D721Med (cell line): ENCODE data around the gene KPNA4.

Experiments used
- DNase-seq: peaks from one replicate; pipeline ENCODE4 v3.0.0; 2011; ENCODE audit warnings: low spot score; ENCODE audit not compliant: insufficient read length
- FAIRE-seq: peaks from 2 replicates; lab custom pipeline; 2011; peaks lifted over from hg19 to GRCh38; lab: Jason Lieb, UNC
- TF ChIP-seq, protein P1 (sequence below): IDR thresholded peaks from 2 replicates; pipeline ENCODE4 v1.5.1; 2012; ENCODE audit warnings: mild to moderate bottlenecking, control low read depth; ENCODE audit not compliant: insufficient read depth; ENCODE audit errors: missing control alignments

The KPNA4 gene

GRCh38 chr3:160490166-160490565 lies 75.2 kb downstream of the KPNA4 start:
- FAIRE-seq: peak; percentile 67
- no peak for DNase-seq
- TF ChIP-seq, protein P1, sequence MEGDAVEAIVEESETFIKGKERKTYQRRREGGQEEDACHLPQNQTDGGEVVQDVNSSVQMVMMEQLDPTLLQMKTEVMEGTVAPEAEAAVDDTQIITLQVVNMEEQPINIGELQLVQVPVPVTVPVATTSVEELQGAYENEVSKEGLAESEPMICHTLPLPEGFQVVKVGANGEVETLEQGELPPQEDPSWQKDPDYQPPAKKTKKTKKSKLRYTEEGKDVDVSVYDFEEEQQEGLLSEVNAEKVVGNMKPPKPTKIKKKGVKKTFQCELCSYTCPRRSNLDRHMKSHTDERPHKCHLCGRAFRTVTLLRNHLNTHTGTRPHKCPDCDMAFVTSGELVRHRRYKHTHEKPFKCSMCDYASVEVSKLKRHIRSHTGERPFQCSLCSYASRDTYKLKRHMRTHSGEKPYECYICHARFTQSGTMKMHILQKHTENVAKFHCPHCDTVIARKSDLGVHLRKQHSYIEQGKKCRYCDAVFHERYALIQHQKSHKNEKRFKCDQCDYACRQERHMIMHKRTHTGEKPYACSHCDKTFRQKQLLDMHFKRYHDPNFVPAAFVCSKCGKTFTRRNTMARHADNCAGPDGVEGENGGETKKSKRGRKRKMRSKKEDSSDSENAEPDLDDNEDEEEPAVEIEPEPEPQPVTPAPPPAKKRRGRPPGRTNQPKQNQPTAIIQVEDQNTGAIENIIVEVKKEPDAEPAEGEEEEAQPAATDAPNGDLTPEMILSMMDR: no peak

DNA sequence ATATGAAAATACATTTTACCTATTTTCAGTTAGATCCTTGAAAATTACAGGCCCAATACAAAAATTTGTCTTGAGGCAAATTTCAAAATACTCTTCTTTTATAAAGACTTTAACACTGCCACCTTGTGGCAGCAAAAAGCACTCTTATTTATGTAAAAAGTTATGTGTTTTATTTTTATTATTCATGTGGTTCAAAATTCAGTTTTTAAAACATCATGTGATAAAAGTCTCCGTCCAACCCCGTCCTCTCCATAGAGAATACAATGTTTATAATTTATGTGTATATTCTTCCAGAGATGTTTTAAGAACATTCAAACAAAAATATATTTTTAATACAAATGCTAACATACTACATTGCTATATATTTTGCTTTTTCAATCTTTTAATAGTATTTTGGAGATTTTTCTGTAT lies 78.9 kb downstream of the KPNA4 start:
- TF ChIP-seq, protein P1: peak; percentile 61
- no peak for FAIRE-seq
- no peak for DNase-seq

DNA sequence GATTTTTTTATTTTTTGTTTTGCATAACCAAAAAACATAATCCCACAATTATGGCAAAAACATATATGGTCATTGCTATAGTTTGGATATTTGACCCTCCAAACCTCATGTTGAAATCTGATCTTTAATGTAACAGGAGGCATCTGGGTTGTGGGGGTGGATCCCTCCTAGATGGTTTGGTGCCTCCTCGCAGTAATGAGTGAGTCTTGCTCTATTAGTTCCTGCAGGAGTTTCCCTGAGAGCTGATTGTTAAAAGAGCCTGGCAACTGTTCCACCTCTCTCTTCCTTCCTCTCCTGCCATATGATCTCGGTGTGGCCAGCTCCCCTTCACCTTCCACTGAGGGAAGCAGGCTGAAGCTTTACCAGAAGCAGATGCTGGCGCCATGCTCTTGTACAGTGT lies 82.6 kb downstream of the KPNA4 start:
- DNase-seq: no peak
- TF ChIP-seq, protein P1: no peak
- no peak for FAIRE-seq

DNA sequence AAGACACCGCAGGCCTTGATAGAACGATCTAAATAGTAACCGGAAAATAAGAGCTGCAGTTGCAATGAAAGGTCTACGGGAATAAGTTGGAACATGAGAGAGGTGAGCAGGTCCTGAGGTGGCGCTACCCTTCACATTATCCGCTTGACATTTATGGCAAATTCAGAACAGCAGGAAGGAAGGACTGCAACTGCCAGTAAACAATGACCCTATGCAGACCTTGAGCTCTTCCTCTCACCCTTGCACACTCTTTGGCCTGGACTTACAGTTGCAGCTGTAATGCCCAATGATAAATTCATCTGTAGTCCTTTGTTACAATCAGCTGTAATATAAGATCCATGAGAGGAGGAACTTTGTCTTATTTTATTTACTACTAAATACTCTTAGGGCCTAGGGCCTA lies 83.5 kb downstream of the KPNA4 start:
- DNase-seq (no peak), FAIRE-seq (no peak)
- TF ChIP-seq, protein P1: no peak

GRCh38 chr3:160480931-160481330 lies 84.4 kb downstream of the KPNA4 start:
- TF ChIP-seq, protein P1: no peak
- DNase-seq (no peak), FAIRE-seq (no peak)

- TF ChIP-seq, protein P1: no peak
- DNase-seq (no peak), FAIRE-seq (no peak)
Observed at GRCh38 chr3:160479376-160479775, 86.0 kb downstream of the KPNA4 start.

GRCh38 chr3:160478338-160478737 lies 87.0 kb downstream of the KPNA4 start:
- DNase-seq: no peak
- TF ChIP-seq, protein P1: no peak
- FAIRE-seq: no peak
